Fibroblast of the aortic adventitia (primary cell): ENCODE results near the gene DIPK1A. TPM values are rescaled to one million over a fixed set of nuclear protein-coding genes. Genes with fewer than 3 reads are reported as not detected.

Source experiments
- DNase-seq: peaks from one replicate; pipeline ENCODE4 v3.0.0-alpha.2; 2010; ENCODE audit warnings: low read depth
- H3K4me3 ChIP-seq: 2 replicates; pipeline ENCODE4 v1.5.1; 2011; ENCODE audit warnings: low read depth, mild to moderate bottlenecking, control low read depth, low read length, moderate library complexity
- total RNA-seq: library from RNA; depleted of rRNA; stranded (reverse); fragments of >200 nt; gene quantifications from 2 replicates; pipeline ENCODE4 v1.2.3, GENCODE V29; 2012; ENCODE audit warnings: low replicate concordance
- TF ChIP-seq, protein P1 (sequence below): IDR thresholded peaks from 2 replicates; pipeline ENCODE4 v1.5.1; 2011; ENCODE audit warnings: mild to moderate bottlenecking, low read length, control low read depth, inconsistent platforms; ENCODE audit not compliant: insufficient read depth

DIPK1A gene
- total RNA-seq, 1 donor: 17.1 TPM

DNA sequence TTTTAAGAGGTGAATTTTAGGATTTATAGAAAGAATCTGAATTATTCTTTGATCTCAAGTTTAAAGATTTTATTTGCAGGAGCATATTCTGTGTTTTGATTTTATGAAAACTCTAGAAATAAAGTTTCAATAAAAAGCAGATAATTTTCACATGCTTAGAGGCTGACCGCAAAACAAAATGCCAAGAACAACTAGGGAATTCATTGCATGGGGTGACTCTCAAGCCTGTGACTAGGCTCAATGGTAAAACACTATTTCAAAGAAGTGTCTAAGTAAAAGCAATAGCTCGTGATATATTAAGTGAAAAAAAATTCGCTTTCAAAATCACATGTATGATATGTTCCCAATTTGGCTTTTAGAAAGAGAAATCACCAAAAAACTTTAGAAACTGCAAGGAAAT, 79.9 kb downstream of the DIPK1A start:
- DNase-seq: no peak
- TF ChIP-seq, protein P1, sequence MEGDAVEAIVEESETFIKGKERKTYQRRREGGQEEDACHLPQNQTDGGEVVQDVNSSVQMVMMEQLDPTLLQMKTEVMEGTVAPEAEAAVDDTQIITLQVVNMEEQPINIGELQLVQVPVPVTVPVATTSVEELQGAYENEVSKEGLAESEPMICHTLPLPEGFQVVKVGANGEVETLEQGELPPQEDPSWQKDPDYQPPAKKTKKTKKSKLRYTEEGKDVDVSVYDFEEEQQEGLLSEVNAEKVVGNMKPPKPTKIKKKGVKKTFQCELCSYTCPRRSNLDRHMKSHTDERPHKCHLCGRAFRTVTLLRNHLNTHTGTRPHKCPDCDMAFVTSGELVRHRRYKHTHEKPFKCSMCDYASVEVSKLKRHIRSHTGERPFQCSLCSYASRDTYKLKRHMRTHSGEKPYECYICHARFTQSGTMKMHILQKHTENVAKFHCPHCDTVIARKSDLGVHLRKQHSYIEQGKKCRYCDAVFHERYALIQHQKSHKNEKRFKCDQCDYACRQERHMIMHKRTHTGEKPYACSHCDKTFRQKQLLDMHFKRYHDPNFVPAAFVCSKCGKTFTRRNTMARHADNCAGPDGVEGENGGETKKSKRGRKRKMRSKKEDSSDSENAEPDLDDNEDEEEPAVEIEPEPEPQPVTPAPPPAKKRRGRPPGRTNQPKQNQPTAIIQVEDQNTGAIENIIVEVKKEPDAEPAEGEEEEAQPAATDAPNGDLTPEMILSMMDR: no peak

GRCh38 chr1:92879316-92879968, 81.8 kb downstream of the DIPK1A start:
- no peak overlapping the region for H3K4me3 ChIP-seq
- DNase-seq: no peak
- TF ChIP-seq, protein P1: no peak

More for the DNA sequence above, 79.9 kb downstream of the DIPK1A start:
- no peak overlapping the region for H3K4me3 ChIP-seq

- no peak for DNase-seq
- no peak overlapping the region for H3K4me3 ChIP-seq
- TF ChIP-seq, protein P1: no peak
Observed at GRCh38 chr1:92877792-92878191, 83.5 kb downstream of the DIPK1A start.

DNA sequence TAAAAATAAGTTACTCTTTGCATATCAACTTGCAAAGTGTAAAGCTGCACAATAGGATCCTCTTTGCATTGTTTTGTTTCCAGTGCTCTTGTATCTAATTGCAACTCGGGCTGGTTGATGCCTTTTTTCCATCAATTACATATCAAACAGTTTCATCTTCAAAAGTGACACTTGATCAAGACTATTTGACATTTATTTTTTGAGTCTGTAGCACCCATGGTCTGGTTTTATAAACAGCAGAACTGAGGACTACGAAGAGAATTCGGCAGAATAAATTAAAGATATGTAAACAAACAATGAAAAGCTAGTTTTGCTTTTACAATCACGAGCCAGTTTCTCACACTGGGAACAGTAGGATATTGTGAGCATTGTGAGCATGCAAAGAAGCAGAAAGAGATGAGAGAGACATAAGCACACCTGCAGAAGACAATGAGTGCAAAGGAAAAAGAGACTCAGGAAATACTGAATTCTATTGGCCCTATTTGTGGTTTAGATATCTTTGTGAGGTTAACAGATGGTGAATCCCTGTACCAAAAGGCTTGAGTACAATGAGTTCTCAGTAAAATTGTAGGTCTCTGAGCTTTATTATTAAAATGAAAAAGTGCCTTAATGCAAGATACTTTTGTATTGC, 84.1 kb downstream of the DIPK1A start:
- DNase-seq: no peak
- TF ChIP-seq, protein P1: no peak
- no peak overlapping the region for H3K4me3 ChIP-seq

- TF ChIP-seq, protein P1: no peak
- DNase-seq: no peak
- H3K4me3 ChIP-seq: no peak overlapping the region
Observed at GRCh38 chr1:92876351-92876750, 84.9 kb downstream of the DIPK1A start.

GRCh38 chr1:92874987-92875386, 86.3 kb downstream of the DIPK1A start:
- TF ChIP-seq, protein P1: no peak
- DNase-seq: no peak
- H3K4me3 ChIP-seq: no peak overlapping the region
